Measurements from ENCODE around the gene DBF4B. TPM values are rescaled to one million over a fixed set of nuclear protein-coding genes. Genes with fewer than 3 reads are reported as not detected.
"Not testable (repeated sequence)": the region's sequence is repeated elsewhere in the genome, so short reads cannot be mapped to it uniquely, and the experiment has no call there.

Gene DBF4B
- total RNA-seq, 2 experiments from 2014 or later = 29.0 to 31.0 TPM

DNA sequence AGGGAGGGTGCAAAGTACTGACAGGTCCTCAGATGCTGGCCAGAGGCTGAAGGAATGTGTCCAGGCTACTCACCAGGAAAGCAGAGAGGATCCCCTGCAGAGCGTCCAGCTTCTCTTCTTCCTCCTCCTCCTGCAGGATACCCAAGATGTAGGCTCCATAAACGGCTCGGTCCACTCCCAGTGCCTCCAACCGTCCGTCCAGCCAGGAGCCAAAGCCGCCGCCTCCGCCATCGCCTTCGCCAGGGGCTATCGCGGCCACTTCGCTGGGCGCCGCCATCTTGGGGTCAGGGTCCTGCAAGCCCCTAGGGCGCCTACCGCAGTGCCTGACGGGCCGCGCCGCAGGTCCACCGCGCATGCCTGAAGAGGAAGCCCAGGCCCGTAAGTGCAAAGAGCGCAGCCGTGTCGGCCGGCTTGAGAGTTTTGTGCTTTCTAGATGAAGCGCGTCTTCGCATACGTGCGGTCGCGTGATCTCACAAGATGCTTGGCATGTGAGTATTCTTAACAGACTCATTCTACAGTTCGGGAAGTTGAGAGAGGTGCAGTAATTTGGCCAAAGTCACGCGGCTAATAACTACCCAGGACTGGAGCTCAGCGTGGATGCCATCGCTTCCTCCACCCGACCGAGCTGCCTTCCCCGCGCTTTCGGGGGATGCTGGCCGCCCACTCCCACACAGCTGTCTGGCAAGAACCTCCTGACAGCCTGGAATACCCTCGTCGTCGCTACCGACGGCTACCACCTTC, 18.8 kb upstream of the DBF4B start, which contains the start of gene CCDC43:
TSS of gene CCDC43 (minus strand) at position 300 of the 741 bp plus-strand sequence. CDS start at position 277, 23 bp downstream.
- peak within 1 kb of the TSS; percentile 97 for H3K4me3 Mint-ChIP-seq
- H3K9me3 Mint-ChIP-seq = no peaks in the 10 kb centered on the region
- peaks cover 32% of the 10 kb centered on the region for H3K4me1 Mint-ChIP-seq
- ChIA-PET POLR2A (interaction anchor here (0.8 to 5.4 kb wide), 8 partner anchors 9 to 720 kb away, joined by 3 to 45 read pairs (median 3); partner anchors contain the start of genes DBF4B and NMT1), CTCF (interaction anchor here (0.6 to 2.4 kb wide), 6 partner anchors 11 to 326 kb away, joined by 3 to 13 read pairs (median 3); partner anchors contain the start of genes DBF4B and FAM171A2)
- H3K27me3 Mint-ChIP-seq = no peaks in the 10 kb centered on the region
- peak; percentile 93 for DNase-seq
- H3K36me3 Mint-ChIP-seq (ENCODE audit: low read depth) = peaks cover 18% of the 10 kb centered on the region
- peak within 1 kb of the TSS; percentile 91 for H3K27ac Mint-ChIP-seq

DNA sequence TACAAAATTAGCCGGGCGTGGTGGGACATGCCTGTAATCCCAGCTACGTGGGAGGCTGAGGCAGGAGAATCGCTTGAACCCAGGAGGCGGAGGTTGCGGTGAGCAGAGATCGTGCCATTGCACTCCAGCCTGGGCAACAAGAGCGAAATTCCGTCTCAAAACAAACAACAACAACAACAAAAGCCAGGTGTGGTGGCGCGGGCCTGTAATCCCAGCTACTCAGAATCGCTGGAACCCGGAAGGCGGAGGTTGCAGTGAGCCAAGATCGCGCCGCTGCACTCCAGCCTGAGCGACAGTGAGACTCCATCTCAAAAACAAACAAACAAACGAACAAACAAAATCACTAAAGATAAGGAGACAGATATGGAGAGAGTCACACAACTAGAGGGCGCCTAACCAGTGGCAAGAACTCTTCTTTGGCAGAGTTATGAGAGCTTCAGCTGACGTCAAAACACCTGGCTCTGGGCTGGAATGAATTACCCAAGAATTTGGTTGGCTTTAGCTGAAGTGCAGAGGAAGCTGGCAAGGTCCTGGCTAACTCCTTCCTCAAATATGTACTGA, 17.6 kb upstream of the DBF4B start:
- CTCF ChIA-PET = interaction anchor here (0.5 to 2.5 kb wide), 9 partner anchors 10 to 260 kb away, joined by 3 to 9 read pairs (median 3); partner anchors contain the start of genes DBF4B and EFTUD2
- H3K9me3 Mint-ChIP-seq, H3K4me3 Mint-ChIP-seq, DNase-seq, H3K27me3 Mint-ChIP-seq: not testable (repeated sequence)
- H3K4me1 Mint-ChIP-seq = peaks cover 29% of the 10 kb centered on the region
- POLR2A ChIA-PET = interaction anchor here (1.3 to 5.4 kb wide), 3 partner anchors 17 to 719 kb away, joined by 3 to 45 read pairs (median 4); partner anchors contain the start of genes DBF4B and EFTUD2
- H3K27ac Mint-ChIP-seq = peak overlapping the region; percentile 49
- peaks cover 10% of the 10 kb centered on the region for H3K36me3 Mint-ChIP-seq (ENCODE audit: low read depth)

DNA sequence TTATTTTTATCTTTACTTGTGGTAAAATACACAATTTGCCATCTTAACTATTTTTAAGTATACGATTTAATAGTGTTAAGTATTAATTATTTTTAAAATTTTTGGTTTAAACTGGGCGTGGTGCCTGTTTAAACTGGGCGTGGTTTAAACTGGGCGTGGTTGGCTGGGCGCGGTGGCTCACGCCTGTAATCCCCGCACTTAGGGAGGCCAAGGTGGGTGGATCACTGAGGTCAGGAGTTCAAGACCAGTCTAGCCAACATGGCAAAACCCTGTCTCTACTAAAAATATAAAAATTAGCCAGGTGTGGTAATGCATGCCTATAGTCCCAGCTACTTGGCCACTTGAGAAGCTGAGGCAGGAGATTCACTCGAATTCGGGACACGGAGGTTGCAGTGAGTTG, 14.9 kb upstream of the DBF4B start:
- POLR2A ChIA-PET = interaction anchor here (1.2 kb wide), 1 partner anchor 14 kb away, joined by 6 read pairs; the partner anchor contains the start of gene DBF4B
- H3K4me3 Mint-ChIP-seq = no peak overlapping the region

DNA sequence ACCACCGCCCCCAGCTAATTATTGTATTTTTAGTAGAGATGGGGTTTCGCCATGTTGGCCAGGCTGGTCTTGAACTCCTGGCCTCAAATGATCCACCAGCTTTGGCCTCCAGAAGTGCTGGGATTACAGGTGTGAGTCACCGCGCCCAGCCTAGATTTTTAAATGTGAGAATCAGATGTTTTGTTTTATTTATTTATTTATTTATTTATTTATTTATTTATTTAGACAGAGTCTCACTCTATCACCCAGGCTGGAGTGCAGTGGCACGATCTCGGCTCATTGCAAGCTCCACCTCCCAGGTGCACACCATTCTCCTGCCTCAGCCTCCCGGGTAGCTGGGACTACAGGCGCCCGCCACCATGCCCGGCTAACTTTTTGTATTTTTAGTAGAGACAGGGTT, 8.2 kb upstream of the DBF4B start:
- H3K36me3 Mint-ChIP-seq (ENCODE audit: low read depth); DNase-seq; H3K27ac Mint-ChIP-seq; H3K4me3 Mint-ChIP-seq; H3K9me3 Mint-ChIP-seq; POLR2A ChIA-PET; H3K27me3 Mint-ChIP-seq; H3K4me1 Mint-ChIP-seq: not testable (repeated sequence)
- CTCF ChIA-PET = interaction anchor here (0.7 to 2.3 kb wide), 2 partner anchors 9 to 11 kb away, joined by 3 to 9 read pairs; partner anchors contain the start of gene CCDC43

More for the DNA sequence above, 14.9 kb upstream of the DBF4B start:
- CTCF ChIA-PET = interaction anchor here (1.3 kb wide), 1 partner anchor 160 kb away, joined by 4 read pairs; no protein-coding TSS in a partner anchor
- Mint-ChIP-seq H3K27me3 (no peaks in the 10 kb centered on the region), H3K9me3 (no peaks in the 10 kb centered on the region), H3K36me3 (ENCODE audit: low read depth) (peaks cover 2% of the 10 kb centered on the region), H3K4me1 (peaks cover 24% of the 10 kb centered on the region), H3K27ac (no peak overlapping the region)
- no peak for DNase-seq

DNA sequence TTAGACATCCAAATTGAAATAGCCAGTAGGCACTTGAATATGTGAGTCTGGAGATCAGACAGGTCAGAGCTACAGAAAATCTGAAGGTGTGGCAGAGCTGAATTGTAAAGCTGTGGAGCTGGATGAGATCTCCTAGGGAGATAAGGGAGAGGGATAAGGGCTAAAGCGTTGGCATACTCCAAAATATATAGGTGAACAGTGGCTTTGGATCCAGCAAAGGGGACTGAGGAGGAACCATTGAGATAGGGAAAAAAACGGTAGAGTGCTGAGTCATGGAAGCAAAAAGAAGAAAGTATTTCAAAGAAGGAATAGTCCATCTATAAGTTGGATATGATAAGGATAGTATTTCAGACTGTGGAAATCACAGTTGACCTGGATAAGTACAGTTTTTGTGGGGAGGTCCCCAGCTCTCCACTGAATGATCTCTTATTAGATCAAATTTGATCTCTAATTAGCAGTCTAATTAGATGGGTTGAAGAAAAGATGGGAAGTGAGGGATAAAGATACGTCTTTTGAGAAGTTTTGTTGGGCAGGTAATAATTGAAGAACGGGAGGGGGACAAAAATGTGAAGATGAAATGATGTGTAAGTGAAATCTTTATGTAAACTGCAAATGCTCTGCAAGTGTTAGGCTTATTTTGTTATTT, 587 bp upstream of the DBF4B start:
- H3K27me3 Mint-ChIP-seq = no peaks in the 10 kb centered on the region
- POLR2A ChIA-PET = interaction anchor here (0.7 to 4.3 kb wide), 7 partner anchors 8 to 205 kb away, joined by 3 to 45 read pairs (median 3); partner anchors contain the start of genes CCDC43, EFTUD2 and GPATCH8
- no peak overlapping the region for H3K27ac Mint-ChIP-seq
- DNase-seq = no peak
- peaks cover 3% of the 10 kb centered on the region for H3K36me3 Mint-ChIP-seq (ENCODE audit: low read depth)
- CTCF ChIA-PET = interaction anchor here (0.8 to 1.8 kb wide), 3 partner anchors 16 to 174 kb away, joined by 3 to 9 read pairs (median 6); partner anchors contain the start of gene CCDC43
- no peaks in the 10 kb centered on the region for H3K9me3 Mint-ChIP-seq
- H3K4me1 Mint-ChIP-seq = peaks cover 9% of the 10 kb centered on the region
- no peak overlapping the region for H3K4me3 Mint-ChIP-seq

DNA sequence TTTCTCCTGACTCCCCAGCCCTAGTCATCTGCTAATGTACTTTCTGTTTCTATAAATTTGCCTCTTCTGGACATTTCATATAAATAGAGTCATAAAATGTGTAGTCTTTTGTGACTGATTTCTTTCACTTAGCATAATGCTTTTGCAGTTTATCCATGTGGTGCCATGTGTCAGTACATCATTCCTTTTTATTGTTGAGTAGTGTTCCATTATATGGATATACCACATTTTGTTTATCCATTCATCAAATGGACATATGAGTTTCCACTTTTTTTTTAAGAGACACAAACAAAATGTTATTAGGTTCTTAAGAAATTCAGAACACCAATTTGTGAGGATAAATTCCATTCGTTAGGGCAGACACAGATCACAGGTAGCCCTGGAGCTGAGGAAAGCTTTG, 11.0 kb downstream of the DBF4B start:
- no peak overlapping the region for H3K4me3 Mint-ChIP-seq

DNA sequence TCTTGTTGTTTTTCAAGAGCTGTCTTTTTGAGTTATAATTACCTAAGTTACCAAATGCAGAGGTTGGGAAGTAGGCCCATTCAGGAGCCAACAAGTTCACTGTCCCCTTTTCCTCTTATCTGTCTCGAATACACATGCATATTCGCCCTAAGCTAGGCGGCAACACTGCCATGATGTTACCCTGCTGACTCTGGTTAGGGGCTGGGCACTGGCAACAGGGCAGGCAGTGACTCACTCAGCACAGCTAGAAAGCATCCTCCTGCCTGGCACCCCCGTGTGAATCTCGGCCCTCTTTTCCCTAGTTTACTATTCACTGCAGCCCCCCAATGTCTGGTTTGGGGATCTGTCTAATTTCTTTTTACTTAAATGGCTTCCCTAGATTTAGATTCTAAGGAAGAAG, 13.8 kb downstream of the DBF4B start:
- Mint-ChIP-seq H3K9me3 (no peaks in the 10 kb centered on the region), H3K4me3 (no peak overlapping the region), H3K4me1 (no peaks in the 10 kb centered on the region), H3K36me3 (ENCODE audit: low read depth) (peaks cover 34% of the 10 kb centered on the region), H3K27ac (no peak overlapping the region), H3K27me3 (no peaks in the 10 kb centered on the region)
- CTCF ChIA-PET = no interaction called here
- POLR2A ChIA-PET = no interaction called here
- no peak for DNase-seq

More for the DNA sequence above, 11.0 kb downstream of the DBF4B start:
- Mint-ChIP-seq H3K27ac (no peak overlapping the region), H3K4me1 (no peaks in the 10 kb centered on the region), H3K27me3 (no peaks in the 10 kb centered on the region), H3K9me3 (no peaks in the 10 kb centered on the region), H3K36me3 (ENCODE audit: low read depth) (peaks cover 38% of the 10 kb centered on the region)
- CTCF ChIA-PET = no interaction called here
- POLR2A ChIA-PET = no interaction called here
- no peak for DNase-seq

DNA sequence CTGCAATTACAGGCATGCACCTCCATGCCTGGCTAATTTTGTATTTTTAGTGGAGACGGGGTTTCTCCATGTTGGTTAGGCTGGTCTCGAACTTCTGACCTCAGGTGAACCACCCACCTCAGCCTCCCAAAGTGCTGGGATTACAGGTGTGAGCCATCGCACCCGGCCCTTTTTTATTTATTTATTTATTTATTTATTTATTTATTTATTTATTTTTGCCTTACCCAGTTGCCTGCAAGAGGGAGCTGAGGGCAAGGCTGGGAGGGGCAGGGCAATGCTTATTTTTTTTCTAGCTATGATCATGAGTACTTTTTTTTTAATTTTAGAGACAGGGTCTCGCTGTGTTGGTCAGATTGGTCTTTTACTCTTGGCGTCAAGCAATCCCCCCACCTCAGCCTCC, 17.7 kb downstream of the DBF4B start:
- not testable (repeated sequence) for H3K27me3 Mint-ChIP-seq

DNA sequence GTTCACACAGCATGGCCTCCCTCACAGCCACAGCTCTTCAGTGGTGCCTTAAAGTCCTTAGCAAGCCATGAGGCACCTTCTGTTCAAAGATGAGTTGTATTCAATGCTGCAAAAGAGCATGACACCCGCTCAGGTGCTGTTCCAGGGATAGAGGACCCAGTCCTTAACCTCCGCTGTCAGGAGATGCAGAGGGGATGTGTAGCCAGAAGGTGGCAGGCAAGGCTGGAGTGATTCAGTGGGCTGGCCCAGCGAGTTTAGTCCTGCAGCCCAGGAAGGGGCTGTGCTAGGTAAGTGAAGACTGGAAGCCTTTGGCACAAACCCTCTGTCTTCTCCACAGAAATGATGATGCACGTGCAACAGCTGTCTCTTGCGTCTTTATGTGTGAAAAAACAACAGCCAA, 25.3 kb downstream of the DBF4B start:
- no peak overlapping the region for H3K4me3 Mint-ChIP-seq
- no peaks in the 10 kb centered on the region for H3K9me3 Mint-ChIP-seq
- no peaks in the 10 kb centered on the region for H3K27me3 Mint-ChIP-seq
- CTCF ChIA-PET = interaction anchor here (1.0 kb wide), 1 partner anchor 13 kb away, joined by 3 read pairs; no protein-coding TSS in a partner anchor
- no peak overlapping the region for H3K27ac Mint-ChIP-seq
- H3K4me1 Mint-ChIP-seq = no peaks in the 10 kb centered on the region
- H3K36me3 Mint-ChIP-seq (ENCODE audit: low read depth) = peaks cover 44% of the 10 kb centered on the region
- no peak for DNase-seq
- POLR2A ChIA-PET = no interaction called here

More for the DNA sequence above, 17.7 kb downstream of the DBF4B start:
- H3K36me3 Mint-ChIP-seq (ENCODE audit: low read depth) = peaks cover 32% of the 10 kb centered on the region
- DNase-seq, H3K27ac Mint-ChIP-seq, CTCF ChIA-PET, H3K4me3 Mint-ChIP-seq, POLR2A ChIA-PET, H3K9me3 Mint-ChIP-seq, H3K4me1 Mint-ChIP-seq: not testable (repeated sequence)

DNA sequence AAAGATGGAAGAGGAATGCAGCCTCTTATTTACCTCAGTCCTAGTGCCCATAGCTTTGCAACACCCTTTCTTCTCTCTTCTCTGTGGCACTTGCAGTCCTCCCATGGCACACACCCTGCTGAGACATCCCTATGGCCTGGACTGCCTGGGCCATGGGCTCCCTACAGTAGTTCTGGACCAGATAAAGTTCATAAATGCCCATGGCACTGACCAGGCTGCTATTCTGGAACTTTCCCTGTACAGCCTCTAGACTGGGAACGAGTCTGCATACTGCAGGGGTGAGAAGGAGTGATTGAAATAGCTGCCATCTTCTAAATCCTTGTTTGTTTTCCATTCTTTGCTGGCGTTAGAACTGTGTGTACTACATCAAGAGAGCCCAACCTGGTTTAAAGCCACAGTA, 25.8 kb downstream of the DBF4B start:
- H3K9me3 Mint-ChIP-seq = no peaks in the 10 kb centered on the region
- CTCF ChIA-PET = interaction anchor here (1.0 kb wide), 1 partner anchor 13 kb away, joined by 3 read pairs; no protein-coding TSS in a partner anchor
- peaks cover 44% of the 10 kb centered on the region for H3K36me3 Mint-ChIP-seq (ENCODE audit: low read depth)
- no peak overlapping the region for H3K4me3 Mint-ChIP-seq
- H3K27me3 Mint-ChIP-seq = no peaks in the 10 kb centered on the region
- POLR2A ChIA-PET = no interaction called here
- no peak overlapping the region for H3K27ac Mint-ChIP-seq
- DNase-seq = no peak
- no peaks in the 10 kb centered on the region for H3K4me1 Mint-ChIP-seq

DNA sequence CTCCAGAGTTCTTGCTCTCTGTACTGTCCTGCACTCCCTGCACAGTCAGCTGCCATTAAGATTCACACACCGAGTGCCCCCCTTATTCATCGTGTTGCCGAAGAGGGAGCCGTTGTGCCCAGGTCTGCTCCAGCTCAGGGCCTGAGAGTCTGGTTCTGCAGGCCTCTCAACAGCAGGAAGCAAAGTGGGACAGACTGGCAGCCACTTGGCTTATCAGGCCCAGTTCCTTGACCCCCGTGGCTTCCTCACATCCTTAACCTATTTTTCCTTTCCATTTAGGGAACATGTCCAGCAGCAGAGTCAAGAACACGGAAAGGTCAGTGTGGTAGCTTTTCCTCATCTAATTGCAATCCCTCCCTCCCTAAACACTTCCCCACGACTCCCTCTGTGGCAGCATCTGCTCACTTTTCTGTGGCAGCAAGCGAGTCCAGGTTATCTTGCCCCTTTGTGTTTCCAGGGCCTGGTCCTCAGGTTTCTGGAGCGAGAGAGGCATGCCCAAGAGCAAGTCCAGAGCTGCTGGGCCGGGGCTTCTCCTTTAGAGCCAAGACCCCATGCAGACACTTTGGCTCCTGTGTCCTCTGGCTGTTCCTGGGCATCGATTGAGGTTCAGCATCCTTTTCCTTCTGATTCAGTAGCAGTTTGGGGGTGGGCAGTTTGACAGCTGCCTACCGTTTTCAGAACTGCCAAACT, 28.2 kb downstream of the DBF4B start:
- Mint-ChIP-seq H3K4me3 (no peak overlapping the region), H3K27me3 (no peaks in the 10 kb centered on the region), H3K9me3 (no peaks in the 10 kb centered on the region), H3K36me3 (ENCODE audit: low read depth) (peaks cover 37% of the 10 kb centered on the region), H3K4me1 (no peaks in the 10 kb centered on the region), H3K27ac (no peak overlapping the region)
- DNase-seq = no peak
- POLR2A ChIA-PET = no interaction called here
- CTCF ChIA-PET = interaction anchor here (0.6 kb wide), 1 partner anchor 583 kb away, joined by 3 read pairs; no protein-coding TSS in a partner anchor

DNA sequence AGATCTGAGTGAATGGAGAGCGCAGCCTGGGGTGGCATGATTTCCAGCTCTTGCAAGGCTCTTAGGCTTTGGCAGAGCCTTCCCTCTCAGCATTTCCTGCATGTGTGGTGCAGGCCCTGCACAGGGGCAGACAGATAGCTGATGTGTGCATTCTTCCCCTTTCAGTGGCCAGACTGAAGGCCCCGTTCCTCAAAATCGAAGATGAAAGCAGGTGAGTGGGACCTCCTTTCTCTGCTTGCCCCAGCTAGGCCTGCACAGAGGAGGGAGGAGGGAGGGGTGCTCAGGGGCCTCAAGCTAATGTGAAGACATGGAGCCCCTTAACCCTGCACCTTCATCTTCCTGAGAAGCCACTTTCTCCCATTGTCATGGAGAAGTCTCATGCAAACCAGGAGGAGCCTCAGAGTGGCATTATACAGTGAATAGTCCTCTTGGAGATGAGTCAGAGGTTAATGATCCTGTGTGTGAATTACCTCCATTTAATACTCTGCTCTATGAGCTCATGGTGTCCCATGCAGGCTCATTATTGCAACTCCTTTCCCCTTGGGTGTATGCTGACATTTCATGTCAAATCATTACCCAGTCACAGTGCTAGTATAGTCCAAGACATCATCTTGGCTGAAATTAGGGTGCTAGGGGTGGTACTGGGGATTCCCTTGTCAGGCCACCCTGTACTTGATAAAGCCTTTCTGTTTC, 29.9 kb downstream of the DBF4B start:
- Mint-ChIP-seq H3K27me3 (no peaks in the 10 kb centered on the region), H3K9me3 (no peaks in the 10 kb centered on the region), H3K36me3 (ENCODE audit: low read depth) (peaks cover 40% of the 10 kb centered on the region), H3K27ac (no peak overlapping the region), H3K4me3 (no peak overlapping the region), H3K4me1 (no peaks in the 10 kb centered on the region)
- no peak for DNase-seq
- ChIA-PET CTCF (interaction anchor here (0.6 to 1.5 kb wide), 2 partner anchors 40 to 67 kb away, joined by 3 read pairs; no protein-coding TSS in a partner anchor), POLR2A (no interaction called here)
